Neural cell (in vitro differentiated cells): ENCODE data around the gene TMEM131L. TPM values are rescaled to one million over a fixed set of nuclear protein-coding genes. Genes with fewer than 3 reads are reported as not detected.

ENCODE experiments used
- H2AFZ ChIP-seq: fragments of 200-600, 300-800 bp; sonication (generic), shearing (Covaris generic); 2 replicates; pipeline ENCODE4 v1.6.0; 2014; ENCODE audit warnings: low read depth, mild to moderate bottlenecking, antibody characterized with exemption, low read length, moderate library complexity
- H3F3A ChIP-seq: fragments of 200-600 bp; shearing (Covaris generic); 2 replicates; pipeline ENCODE4 v1.6.1; 2016; ENCODE audit warnings: mild to moderate bottlenecking, moderate library complexity, mixed read lengths, antibody characterized with exemption, low read length; ENCODE audit not compliant: insufficient read depth, poor library complexity, severe bottlenecking
- H3K27ac ChIP-seq: fragments of 200-600, 300-800 bp; sonication (generic), shearing (Covaris generic); 2 replicates; pipeline ENCODE4 v1.5.1; 2014; ENCODE audit warnings: mild to moderate bottlenecking, low read length, moderate library complexity
- H3K27me3 ChIP-seq: fragments of 300-800, 200-600 bp; sonication (generic), shearing (Covaris generic); 2 replicates; pipeline ENCODE4 v1.6.0; 2014; ENCODE audit warnings: mild to moderate bottlenecking, low read depth, low read length, moderate library complexity; ENCODE audit not compliant: insufficient read depth
- H3K36me3 ChIP-seq: fragments of 300-800, 200-600 bp; sonication (generic), shearing (Covaris generic); 2 replicates; pipeline ENCODE4 v1.5.1; 2014; ENCODE audit warnings: mild to moderate bottlenecking, antibody characterized with exemption, low read length, moderate library complexity; ENCODE audit not compliant: insufficient read depth
- H3K4me2 ChIP-seq: fragments of 300-800, 200-600 bp; sonication (generic), shearing (Covaris generic); 2 replicates; pipeline ENCODE4 v1.6.0; 2014; ENCODE audit warnings: mild to moderate bottlenecking, low read length
- H3K4me3 ChIP-seq: fragments of 300-800, 200-600 bp; sonication (generic), shearing (Covaris generic); 2 replicates; pipeline ENCODE4 v1.5.1; 2014; ENCODE audit warnings: mild to moderate bottlenecking, low read length, moderate library complexity
- H3K79me2 ChIP-seq: fragments of 200-600 bp; shearing (Covaris generic); replicated peaks from 2 replicates; pipeline ENCODE4 v1.6.0; 2014; ENCODE audit warnings: mild to moderate bottlenecking, low read length, moderate library complexity; ENCODE audit not compliant: insufficient read depth
- H3K9ac ChIP-seq: fragments of 300-800, 200-600 bp; sonication (generic), shearing (Covaris generic); 2 replicates; pipeline ENCODE4 v1.6.1; 2016; ENCODE audit warnings: mild to moderate bottlenecking, low read length, mixed read lengths
- H3K9me2 ChIP-seq: fragments of 200-600 bp; shearing (Covaris generic); 2 replicates; pipeline ENCODE4 v1.6.1; 2016; ENCODE audit warnings: mild to moderate bottlenecking, low read length, mixed read lengths; ENCODE audit not compliant: insufficient read depth
- H3K9me3 ChIP-seq: fragments of 200-600, 300-800 bp; sonication (generic), shearing (Covaris generic); 2 replicates; pipeline ENCODE4 v1.6.1; 2016; ENCODE audit warnings: mild to moderate bottlenecking, mixed run types, low read length, moderate library complexity, mixed read lengths
- H4K20me1 ChIP-seq: fragments of 200-600 bp; shearing (Covaris generic); 2 replicates; pipeline ENCODE4 v1.6.1; 2016; ENCODE audit warnings: mild to moderate bottlenecking, mixed run types; ENCODE audit not compliant: insufficient read depth
- EP300 ChIP-seq: fragments of 450-650 bp; conservative IDR thresholded peaks from 2 replicates; pipeline ENCODE4 v1.6.1; 2014; ENCODE audit warnings: antibody characterized with exemption, mild to moderate bottlenecking, moderate library complexity; ENCODE audit not compliant: poor library complexity, severe bottlenecking
- EZH2 ChIP-seq: fragments of 200-600, 300-800 bp; shearing (Covaris generic), sonication (generic); IDR thresholded peaks from 2 replicates; pipeline ENCODE4 v1.6.1; 2014; ENCODE audit warnings: antibody characterized with exemption, low read length, borderline replicate concordance, mild to moderate bottlenecking; ENCODE audit not compliant: insufficient read depth, poor library complexity, severe bottlenecking
- MXI1 ChIP-seq: fragments of 450-650 bp; conservative IDR thresholded peaks from 2 replicates; pipeline ENCODE4 v1.6.1; 2014; ENCODE audit warnings: antibody characterized with exemption, mild to moderate bottlenecking; ENCODE audit not compliant: poor library complexity, severe bottlenecking
- POLR2AphosphoS5 ChIP-seq: IDR thresholded peaks from 2 replicates; pipeline ENCODE4 v1.6.1; 2012
- RAD21 ChIP-seq: fragments of 450-650 bp; conservative IDR thresholded peaks from 2 replicates; pipeline ENCODE4 v1.6.1; 2014; ENCODE audit warnings: antibody characterized with exemption, mild to moderate bottlenecking, moderate library complexity
- SMC3 ChIP-seq: fragments of 450-650 bp; conservative IDR thresholded peaks from 2 replicates; pipeline ENCODE4 v1.6.1; 2014; ENCODE audit warnings: antibody characterized with exemption, mild to moderate bottlenecking, moderate library complexity; ENCODE audit not compliant: poor library complexity
- TAF1 ChIP-seq: IDR thresholded peaks from 2 replicates; pipeline ENCODE4 v1.6.1; 2012; ENCODE audit warnings: low read depth
- polyA plus RNA-seq: library from polyadenylated mRNA; depleted of rRNA; stranded (reverse); fragments of >200 nt; gene quantifications from 2 replicates; pipeline ENCODE4 v1.2.3, GENCODE V29; 2014
- TF ChIP-seq, protein P1 (sequence below): IDR thresholded peaks from 2 replicates; pipeline ENCODE4 v1.6.1; 2012; ENCODE audit warnings: borderline replicate concordance
- TF ChIP-seq, protein P2 (sequence below): fragments of 450-650 bp; IDR thresholded peaks from 2 replicates; pipeline ENCODE4 v1.5.1; 2014; ENCODE audit warnings: antibody characterized with exemption, mild to moderate bottlenecking, moderate library complexity; ENCODE audit not compliant: poor library complexity, severe bottlenecking

TMEM131L gene
- polyA plus RNA-seq, 1 donor from 2014 or later = 11.1 TPM

DNA sequence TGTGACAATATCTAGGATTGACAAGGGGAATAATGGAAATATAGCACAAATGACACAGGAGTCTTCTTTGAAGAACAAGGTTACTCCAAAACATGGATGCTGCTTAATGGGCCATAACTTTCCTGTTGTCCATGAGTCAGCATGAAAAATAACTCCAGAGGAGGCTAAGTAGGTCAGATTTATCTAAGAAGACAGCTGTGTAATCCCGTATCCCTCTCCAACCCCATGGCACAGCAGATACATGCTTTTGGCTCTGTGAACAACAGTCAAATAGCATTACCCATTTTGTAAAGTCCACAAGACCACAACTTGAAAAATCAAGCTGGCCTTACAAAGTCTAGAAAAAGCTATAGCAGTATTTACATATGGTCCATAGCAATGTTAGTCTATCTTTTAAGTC, 2.1 kb upstream of the TMEM131L start:
- no peaks in the 10 kb centered on the region for H3F3A ChIP-seq
- H3K79me2 ChIP-seq = peaks cover 25% of the 10 kb centered on the region
- H3K36me3 ChIP-seq = no peaks in the 10 kb centered on the region

DNA sequence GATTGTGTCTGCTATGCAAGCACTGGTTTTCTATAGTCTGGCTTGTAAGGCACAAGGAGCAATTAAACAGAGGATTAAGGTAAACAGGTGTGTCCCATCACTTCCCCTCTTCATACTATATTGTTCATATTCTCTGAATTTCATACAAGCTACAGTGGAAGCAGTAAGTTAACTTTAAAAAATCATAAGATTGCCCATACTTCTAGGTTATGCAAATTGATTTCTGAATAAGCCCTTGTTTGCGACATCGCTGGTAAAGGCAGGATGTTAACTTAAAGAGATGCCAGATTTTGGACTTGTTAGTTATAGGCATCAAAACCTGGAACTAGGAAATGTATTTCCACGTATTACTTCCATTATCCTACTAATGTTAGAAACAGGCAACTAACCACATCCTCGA, 1.0 kb upstream of the TMEM131L start:
- Histone ChIP-seq H2AFZ (no peak overlapping the region), H3K9ac (no peak overlapping the region), H3K9me3 (no peaks in the 10 kb centered on the region), H3K79me2 (peaks cover 36% of the 10 kb centered on the region), H3K4me3 (peak overlapping the region; percentile 97), H3F3A (no peaks in the 10 kb centered on the region), H3K36me3 (no peaks in the 10 kb centered on the region), H3K27me3 (no peaks in the 10 kb centered on the region), H3K9me2 (no peaks in the 10 kb centered on the region), H4K20me1 (no peaks in the 10 kb centered on the region), H3K4me2 (peak overlapping the region; percentile 64), H3K27ac (no peak overlapping the region)
- TF ChIP-seq MXI1 (no peak), SMC3 (no peak), RAD21 (no peak), TAF1 (no peak), POLR2AphosphoS5 (no peak), EP300 (no peak), EZH2 (no peak)
- TF ChIP-seq, protein P1, sequence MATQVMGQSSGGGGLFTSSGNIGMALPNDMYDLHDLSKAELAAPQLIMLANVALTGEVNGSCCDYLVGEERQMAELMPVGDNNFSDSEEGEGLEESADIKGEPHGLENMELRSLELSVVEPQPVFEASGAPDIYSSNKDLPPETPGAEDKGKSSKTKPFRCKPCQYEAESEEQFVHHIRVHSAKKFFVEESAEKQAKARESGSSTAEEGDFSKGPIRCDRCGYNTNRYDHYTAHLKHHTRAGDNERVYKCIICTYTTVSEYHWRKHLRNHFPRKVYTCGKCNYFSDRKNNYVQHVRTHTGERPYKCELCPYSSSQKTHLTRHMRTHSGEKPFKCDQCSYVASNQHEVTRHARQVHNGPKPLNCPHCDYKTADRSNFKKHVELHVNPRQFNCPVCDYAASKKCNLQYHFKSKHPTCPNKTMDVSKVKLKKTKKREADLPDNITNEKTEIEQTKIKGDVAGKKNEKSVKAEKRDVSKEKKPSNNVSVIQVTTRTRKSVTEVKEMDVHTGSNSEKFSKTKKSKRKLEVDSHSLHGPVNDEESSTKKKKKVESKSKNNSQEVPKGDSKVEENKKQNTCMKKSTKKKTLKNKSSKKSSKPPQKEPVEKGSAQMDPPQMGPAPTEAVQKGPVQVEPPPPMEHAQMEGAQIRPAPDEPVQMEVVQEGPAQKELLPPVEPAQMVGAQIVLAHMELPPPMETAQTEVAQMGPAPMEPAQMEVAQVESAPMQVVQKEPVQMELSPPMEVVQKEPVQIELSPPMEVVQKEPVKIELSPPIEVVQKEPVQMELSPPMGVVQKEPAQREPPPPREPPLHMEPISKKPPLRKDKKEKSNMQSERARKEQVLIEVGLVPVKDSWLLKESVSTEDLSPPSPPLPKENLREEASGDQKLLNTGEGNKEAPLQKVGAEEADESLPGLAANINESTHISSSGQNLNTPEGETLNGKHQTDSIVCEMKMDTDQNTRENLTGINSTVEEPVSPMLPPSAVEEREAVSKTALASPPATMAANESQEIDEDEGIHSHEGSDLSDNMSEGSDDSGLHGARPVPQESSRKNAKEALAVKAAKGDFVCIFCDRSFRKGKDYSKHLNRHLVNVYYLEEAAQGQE = no peak
- TF ChIP-seq, protein P2, sequence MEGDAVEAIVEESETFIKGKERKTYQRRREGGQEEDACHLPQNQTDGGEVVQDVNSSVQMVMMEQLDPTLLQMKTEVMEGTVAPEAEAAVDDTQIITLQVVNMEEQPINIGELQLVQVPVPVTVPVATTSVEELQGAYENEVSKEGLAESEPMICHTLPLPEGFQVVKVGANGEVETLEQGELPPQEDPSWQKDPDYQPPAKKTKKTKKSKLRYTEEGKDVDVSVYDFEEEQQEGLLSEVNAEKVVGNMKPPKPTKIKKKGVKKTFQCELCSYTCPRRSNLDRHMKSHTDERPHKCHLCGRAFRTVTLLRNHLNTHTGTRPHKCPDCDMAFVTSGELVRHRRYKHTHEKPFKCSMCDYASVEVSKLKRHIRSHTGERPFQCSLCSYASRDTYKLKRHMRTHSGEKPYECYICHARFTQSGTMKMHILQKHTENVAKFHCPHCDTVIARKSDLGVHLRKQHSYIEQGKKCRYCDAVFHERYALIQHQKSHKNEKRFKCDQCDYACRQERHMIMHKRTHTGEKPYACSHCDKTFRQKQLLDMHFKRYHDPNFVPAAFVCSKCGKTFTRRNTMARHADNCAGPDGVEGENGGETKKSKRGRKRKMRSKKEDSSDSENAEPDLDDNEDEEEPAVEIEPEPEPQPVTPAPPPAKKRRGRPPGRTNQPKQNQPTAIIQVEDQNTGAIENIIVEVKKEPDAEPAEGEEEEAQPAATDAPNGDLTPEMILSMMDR = no peak

More for the DNA sequence above, 2.1 kb upstream of the TMEM131L start:
- Histone ChIP-seq H3K4me3 (no peak overlapping the region), H3K4me2 (no peak overlapping the region), H2AFZ (no peak overlapping the region), H3K9me3 (no peaks in the 10 kb centered on the region), H3K27ac (no peak overlapping the region), H3K9me2 (no peaks in the 10 kb centered on the region), H3K27me3 (no peaks in the 10 kb centered on the region), H4K20me1 (no peaks in the 10 kb centered on the region), H3K9ac (no peak overlapping the region)
- TF ChIP-seq, protein P2 = no peak
- TF ChIP-seq MXI1 (no peak), TAF1 (no peak)
